DMS114 treated with DMSO at 0.1 percent for 48 hours (cell line): ENCODE data around the gene MITF.
"Not testable (repeated sequence)": the region's sequence is repeated elsewhere in the genome, so short reads cannot be mapped to it uniquely, and the experiment has no call there.

Source experiments
- DNase-seq: peaks from one replicate; lab custom pipeline; 2025; ENCODE audit not compliant: unreplicated experiment; lab: John Stamatoyannopoulos, UW

The MITF gene

GRCh38 chr3:69901802-69902201 is 162.5 kb downstream of the MITF start:
- DNase-seq, result no peak

- no peak for DNase-seq
Observed at GRCh38 chr3:69902386-69902785, 163.1 kb downstream of the MITF start.

- DNase-seq, result no peak
Observed at GRCh38 chr3:69906351-69906966, 167.2 kb downstream of the MITF start.

- no peak for DNase-seq
Observed at GRCh38 chr3:69907554-69907953, 168.3 kb downstream of the MITF start.

- not testable (repeated sequence) for DNase-seq
Observed at GRCh38 chr3:69909859-69910258, 170.6 kb downstream of the MITF start.

- no peak for DNase-seq
Observed at GRCh38 chr3:69913422-69913821, 174.2 kb downstream of the MITF start.

- no peak for DNase-seq
Observed at GRCh38 chr3:69914395-69914794, 175.1 kb downstream of the MITF start.

GRCh38 chr3:69915726-69916125 is 176.5 kb downstream of the MITF start:
- DNase-seq, result no peak

GRCh38 chr3:69920009-69920408 is 180.7 kb downstream of the MITF start:
- DNase-seq, result not testable (repeated sequence)

- DNase-seq, result no peak
Observed at GRCh38 chr3:69921651-69922050, 182.4 kb downstream of the MITF start.

- DNase-seq, result no peak
Observed at GRCh38 chr3:69922521-69923000, 183.3 kb downstream of the MITF start.

- DNase-seq, result no peak
Observed at GRCh38 chr3:69925506-69925905, 186.2 kb downstream of the MITF start.

- DNase-seq, result no peak
Observed at GRCh38 chr3:69926385-69926784, 187.1 kb downstream of the MITF start.

- no peak for DNase-seq
Observed at GRCh38 chr3:69927571-69927970, 188.3 kb downstream of the MITF start.

- DNase-seq, result no peak
Observed at GRCh38 chr3:69929019-69929418, 189.8 kb downstream of the MITF start.

- no peak for DNase-seq
Observed at GRCh38 chr3:69930564-69930963, 191.3 kb downstream of the MITF start.

GRCh38 chr3:69932087-69932486 is 192.8 kb downstream of the MITF start:
- DNase-seq, result no peak

- DNase-seq, result no peak
Observed at GRCh38 chr3:69932501-69932900, 193.2 kb downstream of the MITF start.

- DNase-seq, result no peak
Observed at GRCh38 chr3:69934398-69934797, 195.1 kb downstream of the MITF start.

GRCh38 chr3:69936266-69936665 is 197.0 kb downstream of the MITF start:
- DNase-seq, result no peak

- no peak for DNase-seq
Observed at GRCh38 chr3:69938061-69938460, 198.8 kb downstream of the MITF start.

- DNase-seq, result no peak
Observed at GRCh38 chr3:69938931-69939330, 199.7 kb downstream of the MITF start.

- DNase-seq, result no peak
Observed at GRCh38 chr3:69941037-69941436, 201.8 kb downstream of the MITF start.
